GM21515 (cell line): ENCODE data around the gene PLPP7.
"Not testable (repeated sequence)": the region's sequence is repeated elsewhere in the genome, so short reads cannot be mapped to it uniquely, and the experiment has no call there.

Source experiments
- ATAC-seq: cut with Tn5 transposase; IDR thresholded peaks from one replicate; pipeline ENCODE4 v1.9.1; 2021; ENCODE audit not compliant: unreplicated experiment

Gene PLPP7

DNA sequence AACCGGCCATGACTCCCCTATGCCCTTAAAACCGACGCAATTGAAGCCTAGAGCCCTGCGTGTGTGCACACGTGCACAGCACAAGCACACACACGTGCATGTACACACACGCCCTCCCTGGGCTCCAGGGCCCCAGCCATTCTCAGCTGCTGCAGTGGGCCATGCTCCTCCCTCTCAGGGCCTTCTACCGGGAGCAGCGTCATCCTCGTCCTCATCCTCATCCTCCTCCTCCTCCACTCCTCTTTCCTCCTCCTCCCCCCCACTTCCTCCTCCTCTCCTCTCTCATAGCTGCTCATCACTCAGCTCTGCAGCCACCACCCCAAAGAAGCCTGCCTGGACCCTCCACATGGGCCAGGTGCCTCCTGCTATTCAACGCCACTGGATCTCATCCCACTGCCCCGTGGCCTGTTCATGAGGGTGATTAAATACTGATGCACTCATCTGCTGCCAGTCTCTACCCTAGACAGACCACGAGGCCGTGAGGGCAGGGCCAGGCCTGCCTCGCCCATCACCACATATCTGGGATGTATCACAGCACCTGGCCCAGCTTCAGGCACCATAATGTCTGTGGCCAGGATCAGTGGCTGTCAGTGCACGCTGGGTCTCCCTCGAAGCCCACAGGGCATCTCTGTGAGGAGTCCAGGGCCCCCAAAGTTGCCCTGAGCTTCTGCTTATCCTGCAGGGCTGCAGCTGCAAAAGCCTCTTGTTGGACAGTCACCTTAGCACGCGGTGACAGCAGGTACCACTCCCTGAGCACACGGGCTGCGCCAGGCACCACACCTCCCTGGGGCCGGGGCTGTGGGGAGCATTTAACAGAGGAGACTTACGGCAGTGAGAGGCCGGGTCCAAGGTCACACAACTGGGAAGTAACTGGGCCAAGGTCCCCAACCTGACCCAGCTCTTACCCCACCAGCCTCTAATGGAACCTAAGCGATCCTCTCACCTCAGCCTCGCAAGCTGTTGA, 23.0 kb upstream of the PLPP7 start:
- ATAC-seq, result no peak

GRCh38 chr9:131270171-131271015, 19.1 kb upstream of the PLPP7 start:
- no peak for ATAC-seq

- not testable (repeated sequence) for ATAC-seq
These were observed 18.6 kb upstream of the PLPP7 start for GRCh38 chr9:131271016-131271273.

DNA sequence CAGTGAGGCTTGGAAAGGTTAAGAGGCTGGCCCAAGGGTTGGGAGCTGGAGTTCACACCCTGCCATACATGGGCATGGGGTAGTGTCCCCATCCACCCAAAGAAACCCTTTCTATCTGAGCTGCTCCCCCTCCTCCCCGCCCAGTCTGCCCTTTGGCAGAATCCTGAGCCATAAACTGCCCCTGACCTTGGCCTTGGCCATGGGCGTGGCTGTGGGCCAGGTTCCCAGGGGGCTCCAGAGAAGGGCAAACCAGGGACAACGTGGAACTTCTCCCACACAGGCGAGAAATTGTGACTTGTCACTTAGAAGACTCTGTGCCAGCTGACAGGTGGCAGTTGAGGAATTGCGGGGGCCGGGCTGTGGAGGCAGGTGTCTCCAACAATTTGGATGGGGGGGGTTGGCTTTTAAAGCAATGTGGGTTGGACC, 18.0 kb upstream of the PLPP7 start:
- ATAC-seq, result no peak

- no peak for ATAC-seq
These were observed 17.3 kb upstream of the PLPP7 start for GRCh38 chr9:131272212-131272611.

DNA sequence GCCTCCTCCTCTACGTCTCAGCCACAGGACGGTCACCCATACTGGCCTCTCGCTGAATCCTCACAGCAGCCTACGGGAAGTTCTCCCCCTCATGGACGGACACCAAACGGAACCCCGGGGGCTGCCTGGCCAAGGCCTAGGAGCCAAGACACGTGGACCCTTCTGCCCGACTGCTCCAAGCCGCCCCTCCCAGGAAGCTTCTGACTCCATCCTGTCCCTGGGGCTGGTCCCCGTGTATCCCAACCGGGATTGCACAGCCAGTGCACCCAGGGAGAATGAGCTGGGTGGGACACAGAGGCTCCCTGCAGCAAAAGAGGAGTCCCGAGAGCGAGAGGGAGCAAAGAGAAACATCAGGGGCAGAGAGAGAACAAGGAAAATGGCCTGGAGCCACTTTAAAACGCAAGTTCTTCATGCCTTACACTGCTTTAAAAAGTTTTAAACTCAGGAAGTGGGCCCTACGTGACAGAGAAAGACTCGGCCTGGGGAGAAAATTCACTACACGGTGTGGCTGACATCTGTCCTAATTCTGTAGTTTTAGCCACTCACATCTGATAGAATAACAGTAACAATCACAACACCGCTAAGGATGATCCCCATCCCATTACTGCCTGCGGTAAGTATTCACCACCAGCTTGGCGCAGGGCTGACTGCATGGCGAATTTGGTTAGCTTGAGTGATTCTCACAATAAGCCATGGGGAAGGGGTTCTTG, 16.2 kb upstream of the PLPP7 start:
- ATAC-seq, result no peak

GRCh38 chr9:131273856-131274673, 15.5 kb upstream of the PLPP7 start:
- no peak for ATAC-seq

- no peak for ATAC-seq
These were observed 14.7 kb upstream of the PLPP7 start for GRCh38 chr9:131274674-131275331.

- ATAC-seq, result no peak
These were observed 14.0 kb upstream of the PLPP7 start for GRCh38 chr9:131275332-131276093.

DNA sequence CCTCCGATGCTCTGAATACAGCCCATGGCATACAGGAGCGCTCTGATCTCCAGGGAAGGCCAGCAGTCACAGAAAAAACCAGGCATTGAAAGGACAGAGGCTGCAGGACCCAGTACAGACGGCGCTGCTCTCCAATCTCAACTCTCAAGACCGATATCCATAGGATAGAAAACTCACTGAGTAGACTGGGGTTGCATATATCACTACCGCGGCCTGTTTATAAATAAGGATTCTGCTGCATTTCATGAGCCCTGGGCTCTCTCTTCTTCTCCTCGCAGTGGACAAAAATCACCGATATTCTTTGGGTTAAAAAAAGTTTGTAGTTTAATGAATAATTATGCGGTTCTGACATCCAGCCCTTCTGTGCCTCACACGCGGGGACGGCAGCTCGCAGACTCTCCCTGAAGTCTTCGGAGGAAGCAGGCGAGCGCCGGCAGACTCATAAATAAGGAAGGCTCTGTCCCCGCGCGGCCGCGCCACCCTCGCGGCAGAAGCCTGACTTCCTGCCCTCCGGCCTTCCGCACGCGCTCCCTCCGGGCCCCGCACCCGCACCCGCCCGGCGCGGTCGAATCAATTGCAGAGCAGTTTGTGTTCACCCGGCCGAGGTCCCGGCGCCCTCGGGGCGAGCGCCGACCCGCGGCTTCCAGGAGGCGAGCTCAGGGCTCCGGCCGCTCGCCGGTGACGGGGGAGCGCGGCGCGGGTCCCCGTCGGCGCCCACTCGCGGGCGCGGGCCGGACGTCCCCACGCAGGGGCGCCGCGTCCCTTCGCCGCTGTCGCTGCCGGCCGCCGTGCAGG, 13.2 kb upstream of the PLPP7 start, which contains the start of gene FAM78A:
Gene FAM78A (minus strand): TSS at position 417 of the 795 bp plus-strand sequence. CDS start 331 bp downstream, at position 86.
- no peak for ATAC-seq

DNA sequence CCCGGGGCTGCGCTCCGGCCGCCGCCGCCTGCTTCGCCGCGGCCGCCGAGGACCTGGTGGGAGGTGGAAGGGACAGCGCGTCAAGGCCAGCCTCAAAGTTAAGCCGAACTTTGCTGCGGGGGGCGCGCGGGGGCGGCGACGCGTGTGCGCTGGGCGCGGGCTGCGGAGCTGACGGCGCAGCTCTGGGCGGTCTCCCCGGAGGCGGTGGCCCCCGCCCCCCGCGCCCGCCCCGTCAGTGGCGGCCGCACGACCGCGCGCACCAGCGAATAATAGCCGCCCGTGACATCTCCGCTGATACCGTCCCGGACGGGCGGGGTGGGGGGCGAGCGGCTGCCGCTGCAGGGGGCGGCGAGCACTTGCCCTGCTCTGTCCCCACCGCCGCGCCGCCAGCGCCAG, 12.6 kb upstream of the PLPP7 start:
- ATAC-seq, result no peak

DNA sequence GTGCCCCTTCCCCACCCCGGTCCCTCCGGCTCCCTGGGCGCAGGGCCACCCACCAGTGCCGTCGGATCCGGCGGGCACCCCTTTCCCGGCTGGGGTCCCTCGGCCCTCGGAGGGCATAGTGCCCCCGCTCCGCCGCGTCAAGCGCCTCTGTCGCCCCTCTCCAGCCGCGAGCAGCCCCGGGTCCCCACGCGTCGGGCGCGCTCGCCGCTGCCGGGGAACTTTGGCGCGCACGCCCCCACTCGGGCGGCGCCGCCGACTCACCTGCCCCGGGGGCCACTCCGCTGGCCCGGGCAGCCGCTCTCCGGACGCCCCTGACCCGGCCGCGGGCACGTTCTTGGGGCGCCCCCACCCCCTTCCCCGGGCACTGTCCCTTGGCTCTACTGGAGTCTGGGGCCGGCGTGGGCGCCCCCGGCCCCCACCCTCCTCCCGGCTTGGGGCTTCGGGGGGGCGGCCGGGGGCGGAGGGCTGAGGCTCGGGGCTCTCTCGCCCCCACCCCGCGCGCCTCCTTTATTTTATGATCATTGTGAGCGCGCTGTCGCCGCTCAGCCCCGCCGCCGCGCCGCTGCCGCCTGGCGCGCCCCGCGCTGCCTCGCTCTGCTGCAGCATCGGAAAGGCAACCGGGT, 12.1 kb upstream of the PLPP7 start:
- no peak for ATAC-seq

DNA sequence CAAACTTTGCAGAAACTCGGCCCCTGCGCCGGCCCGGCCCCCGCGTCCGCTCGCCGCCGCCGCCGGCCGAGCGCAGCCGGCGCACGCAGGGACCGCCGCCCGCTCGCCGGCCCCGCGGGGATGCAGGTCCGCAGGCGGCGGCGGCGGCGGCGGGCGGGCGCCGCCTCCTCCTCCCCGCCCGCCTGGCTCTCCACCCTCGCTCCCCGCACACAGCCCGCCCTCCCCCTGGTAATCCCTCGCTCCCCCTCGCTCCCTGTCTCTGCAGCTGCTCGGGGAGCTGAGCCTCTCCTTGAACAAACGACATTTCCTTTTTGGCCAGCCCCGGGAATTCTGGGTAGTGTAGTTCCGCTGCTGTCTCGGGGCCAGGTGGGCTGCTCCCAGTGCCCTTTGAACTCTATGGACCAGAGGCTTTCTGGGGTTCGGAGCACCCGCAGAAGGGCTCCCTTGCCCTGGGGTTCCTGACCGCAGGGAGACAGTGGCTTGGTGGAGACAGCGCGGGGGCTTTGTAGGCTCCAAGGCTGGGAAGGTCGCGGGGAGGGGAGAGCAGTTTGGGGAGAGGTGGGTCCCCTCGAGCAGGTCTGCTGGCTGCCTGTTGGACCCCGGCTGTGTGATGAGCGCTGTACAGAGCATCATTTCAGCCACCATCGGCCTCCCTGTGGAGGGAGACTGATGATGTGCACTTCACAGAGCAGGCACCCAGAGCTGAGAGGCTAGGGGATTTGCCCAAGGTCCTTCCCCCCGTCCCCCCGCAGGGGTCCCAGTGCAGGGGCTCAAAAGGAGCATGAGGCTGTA, 11.4 kb upstream of the PLPP7 start:
- ATAC-seq, result no peak

DNA sequence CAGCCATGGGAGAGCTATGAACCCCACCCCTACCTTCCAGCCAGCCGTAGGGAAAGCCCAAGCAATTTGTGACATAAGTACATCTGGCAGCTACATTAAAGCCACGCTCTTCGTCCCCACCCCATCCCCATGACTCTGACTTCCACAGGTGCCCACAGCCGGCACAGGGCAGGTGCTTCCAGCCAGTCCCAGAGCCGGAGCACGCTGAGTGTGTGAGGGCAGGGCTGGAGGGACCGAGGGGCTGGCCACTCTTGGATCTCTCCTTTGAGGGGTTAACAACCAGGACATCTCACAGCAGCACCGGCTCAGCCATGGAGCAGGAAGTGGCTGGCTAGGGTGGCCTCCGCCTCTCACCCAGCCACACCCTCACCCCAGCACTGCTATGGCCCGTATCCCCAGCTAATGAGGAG, 10.8 kb upstream of the PLPP7 start:
- ATAC-seq, result no peak

DNA sequence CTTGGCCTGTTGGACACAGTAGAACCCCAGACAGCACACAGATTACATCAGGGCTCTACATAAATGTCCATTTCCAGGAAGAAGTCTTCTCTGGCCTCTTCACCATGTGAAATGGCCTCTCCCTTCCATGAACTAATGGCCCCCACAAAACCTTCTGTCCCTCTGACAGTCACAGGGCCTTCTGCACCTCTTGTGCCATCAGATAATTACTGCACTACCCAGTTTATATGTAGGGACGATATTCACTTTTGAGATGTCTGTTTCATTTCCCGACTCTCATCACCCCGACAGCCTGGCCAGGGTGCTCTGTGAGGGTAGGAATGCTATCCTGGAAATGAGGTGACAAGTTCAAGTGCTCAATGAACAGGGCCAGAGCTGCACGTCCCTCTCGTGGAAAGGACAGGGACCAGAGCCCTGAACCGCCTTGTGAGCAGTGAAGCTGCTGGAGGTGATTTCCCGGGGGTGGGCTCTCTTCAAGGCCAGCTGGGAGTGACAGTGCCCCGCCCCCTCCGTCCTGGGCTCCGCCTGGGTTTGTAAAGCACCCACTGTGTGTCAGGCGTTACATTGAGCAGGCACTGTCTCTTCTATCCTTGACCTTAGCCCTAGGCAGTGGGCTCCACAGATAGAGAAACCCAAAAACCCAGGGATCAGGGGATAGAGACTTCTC, 10.2 kb upstream of the PLPP7 start:
- no peak for ATAC-seq

DNA sequence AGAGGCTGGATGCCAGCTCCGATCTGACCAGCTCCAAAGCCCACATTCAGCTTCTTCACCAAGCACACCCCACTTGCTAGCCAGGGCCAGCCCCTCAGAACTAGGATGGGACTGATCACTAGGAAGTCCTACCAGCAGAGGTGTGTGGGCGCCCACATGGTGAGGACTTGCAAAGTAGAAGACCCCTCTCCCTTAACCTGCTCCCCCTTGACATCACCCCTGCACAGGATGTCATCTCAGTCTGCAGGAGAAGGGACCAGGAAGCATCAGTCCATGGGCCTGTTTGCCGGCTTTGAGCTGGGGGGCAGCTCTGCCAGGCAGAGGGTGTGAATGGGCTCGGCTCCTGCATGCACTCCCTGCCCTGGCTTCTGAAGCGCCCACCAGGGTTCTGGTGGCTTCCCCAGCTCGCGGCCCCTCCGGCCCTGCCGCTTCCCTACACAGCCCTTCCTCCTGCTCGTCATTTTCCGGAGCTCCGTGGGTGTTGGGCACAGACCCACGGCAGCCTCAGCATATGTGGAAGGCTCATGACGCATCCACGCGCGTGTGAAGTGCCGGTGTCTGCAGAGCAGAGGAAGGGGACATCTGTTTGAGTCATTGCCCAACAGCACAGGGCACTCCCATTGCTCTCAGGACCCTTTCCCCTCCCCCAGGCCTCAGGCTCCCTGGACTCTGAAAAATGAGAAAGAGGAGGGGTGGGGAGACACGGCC, 9.5 kb upstream of the PLPP7 start:
- ATAC-seq, result no peak
